Activated T-cell treated with anti-CD3 and anti-CD28 coated beads, Interleukin-2, amount 50 U/mL, for 24 hours (primary cell): Measurements from ENCODE around the gene C1QC.

Experiments used
- DNase-seq: peaks from one replicate; pipeline ENCODE4 v3.0.0-alpha.2; 2020
- H3K27ac Mint-ChIP-seq: 2 replicates; pipeline ENCODE4 v1.8.0; 2020; ENCODE audit warnings: mild to moderate bottlenecking, mixed read lengths
- H3K27me3 Mint-ChIP-seq: 2 replicates; pipeline ENCODE4 v1.8.0; 2020; ENCODE audit warnings: mixed read lengths
- H3K36me3 Mint-ChIP-seq: 2 replicates; pipeline ENCODE4 v1.8.0; 2020; ENCODE audit warnings: low read depth, mixed read lengths
- H3K4me1 Mint-ChIP-seq: 2 replicates; pipeline ENCODE4 v1.8.0; 2020; ENCODE audit warnings: low read depth, mixed read lengths
- H3K4me3 Mint-ChIP-seq: 2 replicates; pipeline ENCODE4 v1.8.0; 2020; ENCODE audit warnings: mild to moderate bottlenecking, moderate library complexity, mixed read lengths
- H3K9me3 Mint-ChIP-seq: 2 replicates; pipeline ENCODE4 v1.8.0; 2020; ENCODE audit warnings: mixed read lengths

Gene C1QC

GRCh38 chr1:22643381-22643780 is at the start of gene C1QC:
C1QC (plus strand) TSS chr1:22643633; CDS start chr1:22644024, 391 bp downstream.
- H3K9me3 Mint-ChIP-seq = no peaks in the 10 kb centered on the region

GRCh38 chr1:22594396-22594795 is 49.0 kb upstream of the C1QC start:
- Mint-ChIP-seq H3K36me3 (no peaks in the 10 kb centered on the region), H3K27ac (no peak overlapping the region), H3K27me3 (peaks cover 28% of the 10 kb centered on the region), H3K9me3 (no peaks in the 10 kb centered on the region), H3K4me3 (no peak overlapping the region), H3K4me1 (no peaks in the 10 kb centered on the region)
- DNase-seq = no peak

More at GRCh38 chr1:22643381-22643780, at the start of gene C1QC:
- Mint-ChIP-seq H3K27ac (no peak within 1 kb of the TSS), H3K36me3 (no peaks in the 10 kb centered on the region), H3K27me3 (peaks cover 47% of the 10 kb centered on the region), H3K4me1 (no peaks in the 10 kb centered on the region), H3K4me3 (no peak within 1 kb of the TSS)
- DNase-seq = no peak

GRCh38 chr1:22595108-22595507 is 48.3 kb upstream of the C1QC start:
- Mint-ChIP-seq H3K36me3 (no peaks in the 10 kb centered on the region), H3K9me3 (no peaks in the 10 kb centered on the region), H3K4me1 (no peaks in the 10 kb centered on the region), H3K4me3 (no peak overlapping the region), H3K27me3 (peaks cover 28% of the 10 kb centered on the region), H3K27ac (no peak overlapping the region)
- no peak for DNase-seq

- H3K9me3 Mint-ChIP-seq = no peaks in the 10 kb centered on the region
- peaks cover 13% of the 10 kb centered on the region for H3K27me3 Mint-ChIP-seq
- H3K27ac Mint-ChIP-seq = no peak overlapping the region
- H3K4me3 Mint-ChIP-seq = no peak overlapping the region
- H3K36me3 Mint-ChIP-seq = no peaks in the 10 kb centered on the region
- no peak for DNase-seq
- H3K4me1 Mint-ChIP-seq = no peaks in the 10 kb centered on the region
Observed at GRCh38 chr1:22597301-22597965, 46.0 kb upstream of the C1QC start.

GRCh38 chr1:22597996-22598395 is 45.4 kb upstream of the C1QC start:
- Mint-ChIP-seq H3K4me3 (no peak overlapping the region), H3K4me1 (no peaks in the 10 kb centered on the region), H3K36me3 (no peaks in the 10 kb centered on the region), H3K9me3 (no peaks in the 10 kb centered on the region), H3K27me3 (peaks cover 11% of the 10 kb centered on the region), H3K27ac (no peak overlapping the region)
- DNase-seq = no peak

- H3K4me1 Mint-ChIP-seq = no peaks in the 10 kb centered on the region
- H3K9me3 Mint-ChIP-seq = no peaks in the 10 kb centered on the region
- no peak overlapping the region for H3K27ac Mint-ChIP-seq
- H3K27me3 Mint-ChIP-seq = peaks cover 16% of the 10 kb centered on the region
- H3K4me3 Mint-ChIP-seq = no peak overlapping the region
- H3K36me3 Mint-ChIP-seq = no peaks in the 10 kb centered on the region
- DNase-seq = no peak
Observed at GRCh38 chr1:22598736-22599135, 44.7 kb upstream of the C1QC start.

- H3K27ac Mint-ChIP-seq = no peak overlapping the region
- H3K4me3 Mint-ChIP-seq = no peak overlapping the region
- H3K36me3 Mint-ChIP-seq = no peaks in the 10 kb centered on the region
- no peaks in the 10 kb centered on the region for H3K9me3 Mint-ChIP-seq
- DNase-seq = no peak
- peaks cover 22% of the 10 kb centered on the region for H3K27me3 Mint-ChIP-seq
- no peaks in the 10 kb centered on the region for H3K4me1 Mint-ChIP-seq
Observed at GRCh38 chr1:22600071-22600816, 43.2 kb upstream of the C1QC start.

GRCh38 chr1:22600817-22601605 is 42.4 kb upstream of the C1QC start:
- peaks cover 27% of the 10 kb centered on the region for H3K27me3 Mint-ChIP-seq
- no peak overlapping the region for H3K27ac Mint-ChIP-seq
- no peaks in the 10 kb centered on the region for H3K9me3 Mint-ChIP-seq
- no peak overlapping the region for H3K4me3 Mint-ChIP-seq
- H3K4me1 Mint-ChIP-seq = no peaks in the 10 kb centered on the region
- H3K36me3 Mint-ChIP-seq = no peaks in the 10 kb centered on the region
- DNase-seq = no peak

- H3K9me3 Mint-ChIP-seq = no peaks in the 10 kb centered on the region
- H3K27ac Mint-ChIP-seq = no peak overlapping the region
- H3K27me3 Mint-ChIP-seq = peaks cover 33% of the 10 kb centered on the region
Observed at GRCh38 chr1:22601610-22602009, 41.8 kb upstream of the C1QC start.

GRCh38 chr1:22602060-22602740 is 41.2 kb upstream of the C1QC start:
- no peak overlapping the region for H3K27ac Mint-ChIP-seq

More at GRCh38 chr1:22601610-22602009, 41.8 kb upstream of the C1QC start:
- Mint-ChIP-seq H3K4me1 (no peaks in the 10 kb centered on the region), H3K4me3 (no peak overlapping the region), H3K36me3 (no peaks in the 10 kb centered on the region)
- DNase-seq = no peak

GRCh38 chr1:22606161-22606560 is 37.3 kb upstream of the C1QC start:
- Mint-ChIP-seq H3K27ac (no peak overlapping the region), H3K27me3 (peaks cover 51% of the 10 kb centered on the region), H3K4me3 (no peak overlapping the region), H3K4me1 (no peaks in the 10 kb centered on the region), H3K9me3 (no peaks in the 10 kb centered on the region), H3K36me3 (no peaks in the 10 kb centered on the region)
- DNase-seq = no peak

More at GRCh38 chr1:22602060-22602740, 41.2 kb upstream of the C1QC start:
- DNase-seq = no peak
- Mint-ChIP-seq H3K4me3 (no peak overlapping the region), H3K4me1 (no peaks in the 10 kb centered on the region), H3K36me3 (no peaks in the 10 kb centered on the region), H3K9me3 (no peaks in the 10 kb centered on the region), H3K27me3 (peaks cover 37% of the 10 kb centered on the region)

- Mint-ChIP-seq H3K36me3 (no peaks in the 10 kb centered on the region), H3K27me3 (peaks cover 56% of the 10 kb centered on the region), H3K27ac (no peak overlapping the region), H3K4me3 (no peak overlapping the region), H3K4me1 (no peaks in the 10 kb centered on the region), H3K9me3 (no peaks in the 10 kb centered on the region)
- no peak for DNase-seq
Observed at GRCh38 chr1:22607154-22607553, 36.3 kb upstream of the C1QC start.

GRCh38 chr1:22608361-22608760 is 35.1 kb upstream of the C1QC start:
- no peaks in the 10 kb centered on the region for H3K4me1 Mint-ChIP-seq
- no peak for DNase-seq
- H3K36me3 Mint-ChIP-seq = no peaks in the 10 kb centered on the region
- H3K9me3 Mint-ChIP-seq = no peaks in the 10 kb centered on the region
- H3K4me3 Mint-ChIP-seq = no peak overlapping the region
- peaks cover 59% of the 10 kb centered on the region for H3K27me3 Mint-ChIP-seq
- H3K27ac Mint-ChIP-seq = no peak overlapping the region

- Mint-ChIP-seq H3K4me3 (no peak overlapping the region), H3K9me3 (no peaks in the 10 kb centered on the region), H3K4me1 (no peaks in the 10 kb centered on the region), H3K36me3 (no peaks in the 10 kb centered on the region), H3K27me3 (peaks cover 56% of the 10 kb centered on the region), H3K27ac (no peak overlapping the region)
- DNase-seq = no peak
Observed at GRCh38 chr1:22609291-22609690, 34.1 kb upstream of the C1QC start.
